Occipital lobe (tissue), 2 donors: Measurements from ENCODE around the gene DTNBP1. TPM values are rescaled to one million over a fixed set of nuclear protein-coding genes. Genes with fewer than 3 reads are reported as not detected.

Source experiments
- DNase-seq: peaks from one replicate; lab custom pipeline; 2025; lab: John Stamatoyannopoulos, UW
- total RNA-seq: library from RNA; depleted of rRNA; stranded (reverse); fragments of >200 nt; gene quantifications from one replicate; pipeline ENCODE4 v1.2.3, GENCODE V29; 2014

Gene DTNBP1
- total RNA-seq, 1 donor from 2014 or later = 5.9 TPM

GRCh38 chr6:15626160-15626559 lies 36.7 kb downstream of the DTNBP1 start:
- DNase-seq = no peak

GRCh38 chr6:15623276-15624116 lies 39.3 kb downstream of the DTNBP1 start:
- no peak for DNase-seq

- no peak for DNase-seq
Observed at GRCh38 chr6:15622045-15622740, 40.6 kb downstream of the DTNBP1 start.

- DNase-seq = no peak
Observed at GRCh38 chr6:15621203-15622044, 41.4 kb downstream of the DTNBP1 start.

- DNase-seq = no peak
Observed at GRCh38 chr6:15620611-15621010, 42.2 kb downstream of the DTNBP1 start.

GRCh38 chr6:15619330-15619729 lies 43.5 kb downstream of the DTNBP1 start:
- DNase-seq = no peak

GRCh38 chr6:15618685-15619084 lies 44.1 kb downstream of the DTNBP1 start:
- no peak for DNase-seq

GRCh38 chr6:15616261-15616660 lies 46.6 kb downstream of the DTNBP1 start:
- no peak for DNase-seq

GRCh38 chr6:15615802-15616201 lies 47.0 kb downstream of the DTNBP1 start:
- DNase-seq = no peak

- no peak for DNase-seq
Observed at GRCh38 chr6:15614277-15614676, 48.6 kb downstream of the DTNBP1 start.

GRCh38 chr6:15608396-15608795 lies 54.4 kb downstream of the DTNBP1 start:
- DNase-seq = no peak

GRCh38 chr6:15607603-15608002 lies 55.2 kb downstream of the DTNBP1 start:
- DNase-seq = no peak

- DNase-seq = no peak
Observed at GRCh38 chr6:15606347-15606746, 56.5 kb downstream of the DTNBP1 start.

GRCh38 chr6:15604843-15605242 lies 58.0 kb downstream of the DTNBP1 start:
- DNase-seq = no peak

GRCh38 chr6:15602154-15602553 lies 60.7 kb downstream of the DTNBP1 start:
- no peak for DNase-seq

GRCh38 chr6:15598273-15598798 lies 64.5 kb downstream of the DTNBP1 start:
- no peak for DNase-seq

- DNase-seq = no peak
Observed at GRCh38 chr6:15596186-15596896, 66.5 kb downstream of the DTNBP1 start.

- DNase-seq = no peak
Observed at GRCh38 chr6:15595461-15596173, 67.2 kb downstream of the DTNBP1 start.

GRCh38 chr6:15594512-15595259 lies 68.1 kb downstream of the DTNBP1 start:
- DNase-seq = no peak

- no peak for DNase-seq
Observed at GRCh38 chr6:15593798-15594197, 69.0 kb downstream of the DTNBP1 start.
